K562 (cell line): ENCODE results near the gene C5orf47. TPM values are rescaled to one million over a fixed set of nuclear protein-coding genes. Genes with fewer than 3 reads are reported as not detected.
A peak's percentile ranks its signal among the peaks of the same experiment; 100 is the strongest.

ENCODE experiments used
- E2F6 ChIP-seq, 2 experiments: IDR thresholded peaks; 2 replicates each; pipeline ENCODE4 v1.6.1; 2011; ENCODE audit warnings: borderline replicate concordance in 1 of 2, control low read depth in 1 of 2, low read depth in 1 of 2, low read length in 1 of 2, mild to moderate bottlenecking in 1 of 2, mixed read lengths in 1 of 2, moderate library complexity in 1 of 2; ENCODE audit not compliant: insufficient read depth in 1 of 2, insufficient read length in 1 of 2, poor library complexity in 1 of 2, severe bottlenecking in 1 of 2; ENCODE audit errors: extremely low read depth in 1 of 2
- JUND ChIP-seq, 2 experiments: IDR thresholded peaks; 2 replicates in 1 of 2; 3 replicates in 1 of 2; pipeline ENCODE4 v1.6.1; 2011; ENCODE audit warnings: borderline replicate concordance in 2 of 2, low read depth in 2 of 2, low read length in 2 of 2, improper control_type of control experiment in 1 of 2, missing biosample characterization in 1 of 2, missing genetic modification characterization in 1 of 2, missing genetic modification reagents in 1 of 2
- NFE2 ChIP-seq: IDR thresholded peaks from 2 replicates; pipeline ENCODE4 v1.6.1; 2014; ENCODE audit warnings: antibody characterized with exemption, low read depth
- SMARCA4 ChIP-seq: fragments of 450-650 bp; IDR thresholded peaks from 2 replicates; pipeline ENCODE4 v1.6.1; 2016
- SP1 ChIP-seq: sonication (generic); formaldehyde crosslinking; IDR thresholded peaks from 2 replicates; pipeline ENCODE4 v1.8.1; 2022; ENCODE audit warnings: mild to moderate bottlenecking, missing genetic modification reagents
- TOE1 ChIP-seq, 2 experiments: fragments of 450-650 bp in 1 of 2; sonication (generic) in 1 of 2; formaldehyde crosslinking in 1 of 2; IDR thresholded peaks; 2 replicates each; pipeline versions ENCODE4 v1.7.1 to v1.8.0; 2016 to 2022; ENCODE audit warnings: borderline replicate concordance in 2 of 2, mild to moderate bottlenecking in 2 of 2, antibody characterized with exemption in 1 of 2, inconsistent platforms in 1 of 2, low read depth in 1 of 2, missing genetic modification reagents in 1 of 2, moderate library complexity in 1 of 2
- ZNF316 ChIP-seq: fragments of 450-650 bp; IDR thresholded peaks from 2 replicates; pipeline ENCODE4 v1.6.1; 2016
- polyA plus RNA-seq, 8 experiments: library from polyadenylated mRNA; depleted of rRNA in 4 of 8; stranded (reverse) in 5 of 8; unstranded in 3 of 8; fragments of >200 nt; fragmentation: Nextera tagmentation in 2 of 8; fragmentation: Illumina TruSeq in 1 of 8; extraction: Ambion mirVana in 2 of 8; extraction: Trizol in 1 of 8; gene quantifications; 2 replicates each; pipeline versions ENCODE4 v1.2.1 to v1.2.3, GENCODE V29; 2011 to 2014; ENCODE audit warnings: inconsistent platforms in 1 of 8, missing spikeins in 1 of 8
- total RNA-seq, 7 experiments: library from RNA; depleted of rRNA in 6 of 7; stranded (reverse); fragments of >200 nt in 6 of 7; fragmentation: Illumina TruSeq in 2 of 7; extraction: Trizol in 2 of 7; gene quantifications; 2 replicates each; pipeline versions ENCODE4 v1.2.1 to v1.2.3, GENCODE V29; 2011 to 2021; ENCODE audit warnings: low replicate concordance in 1 of 7
- TF ChIP-seq, protein P1 (sequence below): conservative IDR thresholded peaks from 2 replicates; pipeline ENCODE4 v1.6.1; 2011; ENCODE audit warnings: low read depth, mild to moderate bottlenecking, low read length; ENCODE audit not compliant: control insufficient read depth
- TF ChIP-seq, protein P2 (sequence below): sonication (generic); formaldehyde crosslinking; IDR thresholded peaks from 2 replicates; pipeline ENCODE4 v1.8.0; 2022; ENCODE audit warnings: mild to moderate bottlenecking, missing genetic modification reagents

C5orf47 gene
- total and polyA plus RNA-seq, 9 of the 15 experiments (the other 6 are each of a cell fraction or from before 2014, with no cell fraction given): 0.08 TPM; not detected in 8

DNA sequence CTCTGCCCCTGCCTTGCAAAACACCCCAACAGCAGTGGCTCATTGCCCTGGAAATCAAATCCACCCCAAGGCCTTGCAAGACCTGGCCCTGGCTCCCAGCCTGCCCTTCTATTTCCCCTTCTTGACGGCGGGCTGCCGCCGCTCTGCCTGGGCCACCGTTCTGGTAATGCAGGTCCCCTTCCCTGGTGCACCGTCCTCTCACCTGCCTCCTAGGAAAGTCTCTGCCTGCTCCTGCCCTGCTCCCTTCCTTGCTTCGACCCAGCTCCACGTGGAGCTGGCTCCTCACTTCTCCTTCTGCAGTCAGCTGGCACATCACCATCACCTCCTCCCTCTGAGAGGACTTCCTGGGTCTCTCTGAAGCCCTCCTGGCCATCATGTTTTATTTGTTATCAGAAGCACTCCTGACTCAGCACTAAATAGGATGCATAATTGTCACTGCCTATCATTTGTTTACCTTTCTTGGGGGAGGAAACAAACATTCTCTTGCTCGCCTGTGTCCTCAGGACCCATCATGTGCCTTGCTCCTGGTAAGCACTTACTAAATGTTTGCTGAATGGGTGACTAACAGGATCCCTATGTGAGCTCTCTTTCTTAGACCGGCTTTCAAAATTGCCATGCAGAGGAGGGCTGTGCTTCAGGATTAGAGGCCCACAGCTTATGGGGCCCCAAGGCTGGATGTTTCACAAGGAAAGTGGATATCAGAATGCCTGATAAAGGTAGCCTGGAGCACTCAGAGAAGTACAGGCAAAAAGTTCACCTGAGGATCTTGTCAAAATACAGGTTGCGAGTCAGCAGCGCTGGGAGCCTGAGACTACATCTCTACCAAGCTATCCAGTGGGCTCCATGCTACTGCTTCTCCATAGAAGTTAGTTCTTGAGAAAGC is 19.6 kb upstream of the C5orf47 start (continued):
- TF ChIP-seq, protein P1, sequence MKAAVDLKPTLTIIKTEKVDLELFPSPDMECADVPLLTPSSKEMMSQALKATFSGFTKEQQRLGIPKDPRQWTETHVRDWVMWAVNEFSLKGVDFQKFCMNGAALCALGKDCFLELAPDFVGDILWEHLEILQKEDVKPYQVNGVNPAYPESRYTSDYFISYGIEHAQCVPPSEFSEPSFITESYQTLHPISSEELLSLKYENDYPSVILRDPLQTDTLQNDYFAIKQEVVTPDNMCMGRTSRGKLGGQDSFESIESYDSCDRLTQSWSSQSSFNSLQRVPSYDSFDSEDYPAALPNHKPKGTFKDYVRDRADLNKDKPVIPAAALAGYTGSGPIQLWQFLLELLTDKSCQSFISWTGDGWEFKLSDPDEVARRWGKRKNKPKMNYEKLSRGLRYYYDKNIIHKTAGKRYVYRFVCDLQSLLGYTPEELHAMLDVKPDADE: no peak
- TF ChIP-seq NFE2: peak; percentile 82
- TF ChIP-seq JUND (IDR thresholded peaks at IDR 0.05; ENCODE audit: borderline replicate concordance, low read depth, low read length): peak; percentile 25; the same call in 1 of the 2 replicates
- TF ChIP-seq JUND (tag; IDR thresholded peaks at IDR 0.05; ENCODE audit: borderline replicate concordance, low read depth, low read length): no peak; the same call in 2 of the 3 replicates
- TF ChIP-seq, protein P2, sequence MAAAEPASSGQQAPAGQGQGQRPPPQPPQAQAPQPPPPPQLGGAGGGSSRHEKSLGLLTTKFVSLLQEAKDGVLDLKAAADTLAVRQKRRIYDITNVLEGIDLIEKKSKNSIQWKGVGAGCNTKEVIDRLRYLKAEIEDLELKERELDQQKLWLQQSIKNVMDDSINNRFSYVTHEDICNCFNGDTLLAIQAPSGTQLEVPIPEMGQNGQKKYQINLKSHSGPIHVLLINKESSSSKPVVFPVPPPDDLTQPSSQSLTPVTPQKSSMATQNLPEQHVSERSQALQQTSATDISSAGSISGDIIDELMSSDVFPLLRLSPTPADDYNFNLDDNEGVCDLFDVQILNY (CRISPR knock-in tag): no peak
- TF ChIP-seq E2F6 (IDR thresholded peaks at IDR 0.05; ENCODE audit: borderline replicate concordance in 1 of 2, extremely low read depth in 1 of 2, insufficient read depth in 1 of 2, insufficient read length in 1 of 2, low read depth in 1 of 2, low read length in 1 of 2, poor library complexity in 1 of 2, severe bottlenecking in 1 of 2): peak; percentile 20 to 34
- TF ChIP-seq TOE1 (IDR thresholded peaks at IDR 0.05; ENCODE audit: borderline replicate concordance): 0 out of 2 replicates have a peak, but pooled peaks have one; percentile 23
- TF ChIP-seq TOE1 (CRISPR knock-in tag; IDR thresholded peaks at IDR 0.05; ENCODE audit: borderline replicate concordance, low read depth): no peak
- TF ChIP-seq SP1: no peak
- peak; percentile 55; the same call in 1 of the 2 replicates for TF ChIP-seq SMARCA4
- TF ChIP-seq ZNF316: peak; percentile 99
